Keratinocyte (primary cell): ENCODE data around the gene WDFY2.

Experiments used
- EZH2 ChIP-seq: IDR thresholded peaks from one replicate; pipeline ENCODE4 v1.6.1; 2012; ENCODE audit warnings: inconsistent platforms, mild to moderate bottlenecking, low read length, moderate library complexity
- TF ChIP-seq, protein P1 (sequence below), 3 experiments: IDR thresholded peaks in 1 of 3; conservative IDR thresholded peaks in 1 of 3; optimal IDR thresholded peaks in 1 of 3; 2 replicates in 2 of 3; 3 replicates in 1 of 3; pipeline versions ENCODE3 to v1.5.1; 2011; ENCODE audit warnings: low read length in 3 of 3, mild to moderate bottlenecking in 3 of 3, moderate library complexity in 2 of 3, control low read depth in 1 of 3, inconsistent platforms in 1 of 3; ENCODE audit not compliant: insufficient read depth in 2 of 3; ENCODE audit errors: extremely low read depth in 1 of 3

- TF ChIP-seq, protein P1, sequence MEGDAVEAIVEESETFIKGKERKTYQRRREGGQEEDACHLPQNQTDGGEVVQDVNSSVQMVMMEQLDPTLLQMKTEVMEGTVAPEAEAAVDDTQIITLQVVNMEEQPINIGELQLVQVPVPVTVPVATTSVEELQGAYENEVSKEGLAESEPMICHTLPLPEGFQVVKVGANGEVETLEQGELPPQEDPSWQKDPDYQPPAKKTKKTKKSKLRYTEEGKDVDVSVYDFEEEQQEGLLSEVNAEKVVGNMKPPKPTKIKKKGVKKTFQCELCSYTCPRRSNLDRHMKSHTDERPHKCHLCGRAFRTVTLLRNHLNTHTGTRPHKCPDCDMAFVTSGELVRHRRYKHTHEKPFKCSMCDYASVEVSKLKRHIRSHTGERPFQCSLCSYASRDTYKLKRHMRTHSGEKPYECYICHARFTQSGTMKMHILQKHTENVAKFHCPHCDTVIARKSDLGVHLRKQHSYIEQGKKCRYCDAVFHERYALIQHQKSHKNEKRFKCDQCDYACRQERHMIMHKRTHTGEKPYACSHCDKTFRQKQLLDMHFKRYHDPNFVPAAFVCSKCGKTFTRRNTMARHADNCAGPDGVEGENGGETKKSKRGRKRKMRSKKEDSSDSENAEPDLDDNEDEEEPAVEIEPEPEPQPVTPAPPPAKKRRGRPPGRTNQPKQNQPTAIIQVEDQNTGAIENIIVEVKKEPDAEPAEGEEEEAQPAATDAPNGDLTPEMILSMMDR (optimal IDR thresholded peaks at IDR 0.05 in 1 of 3, IDR thresholded peaks at IDR 0.05 in 1 of 3, conservative IDR thresholded peaks at IDR 0.05 in 1 of 3; ENCODE audit: extremely low read depth in 1 of 3, insufficient read depth in 2 of 3, low read length in 3 of 3), result no peak
- TF ChIP-seq EZH2, result no peak
These were observed 36.7 kb upstream of the WDFY2 start for GRCh38 chr13:51547425-51548176.
